Measurements from ENCODE around the gene POLR1B.
"Not testable (repeated sequence)": the region's sequence is repeated elsewhere in the genome, so short reads cannot be mapped to it uniquely, and the experiment has no call there.

POLR1B gene

DNA sequence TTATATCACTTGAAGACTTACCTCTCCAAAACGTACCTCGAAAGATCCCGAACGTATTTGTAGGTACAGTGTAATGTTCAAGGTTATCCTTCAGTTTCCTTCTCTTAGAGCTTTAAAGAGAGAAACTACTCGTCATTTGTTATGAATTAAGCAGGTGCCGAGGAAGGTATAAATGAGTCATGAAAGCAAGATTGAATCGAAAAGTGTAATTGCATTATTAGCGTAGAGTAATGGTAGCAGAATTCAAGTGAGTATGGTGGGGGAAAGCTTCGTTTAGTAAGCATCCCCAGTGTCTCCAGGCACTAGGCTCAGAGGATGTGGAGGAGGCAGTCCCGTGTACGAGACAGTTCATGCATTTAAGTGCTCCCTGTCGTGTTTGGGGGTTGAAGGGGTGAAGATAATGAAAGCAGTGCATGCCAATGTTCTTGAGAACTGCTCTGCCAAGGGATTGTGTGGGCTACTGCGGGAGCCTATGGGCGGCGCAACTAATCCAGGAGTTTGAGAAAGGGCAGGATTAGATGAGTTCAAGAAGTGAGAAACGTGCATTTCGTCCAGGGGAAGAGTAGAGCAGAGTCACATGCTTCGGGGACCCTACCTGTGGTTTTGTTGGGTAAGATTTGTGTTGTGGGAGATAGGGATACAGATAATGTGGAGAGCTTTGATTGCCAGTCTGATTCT lies 858 bp downstream of the POLR1B start:
- TF ChIP-seq POLR2AphosphoS5 (IDR thresholded peaks at IDR 0.05; ENCODE audit: low read depth, low read length) (no peak), POLR2A (IDR thresholded peaks at IDR 0.05; ENCODE audit: low read depth, low read length) (no peak), TAF1 (IDR thresholded peaks at IDR 0.05; ENCODE audit: borderline replicate concordance, low read depth, low read length) (no peak)
- peak; percentile 68 for FAIRE-seq
- no peak for DNase-seq (ENCODE audit: insufficient read length)

DNA sequence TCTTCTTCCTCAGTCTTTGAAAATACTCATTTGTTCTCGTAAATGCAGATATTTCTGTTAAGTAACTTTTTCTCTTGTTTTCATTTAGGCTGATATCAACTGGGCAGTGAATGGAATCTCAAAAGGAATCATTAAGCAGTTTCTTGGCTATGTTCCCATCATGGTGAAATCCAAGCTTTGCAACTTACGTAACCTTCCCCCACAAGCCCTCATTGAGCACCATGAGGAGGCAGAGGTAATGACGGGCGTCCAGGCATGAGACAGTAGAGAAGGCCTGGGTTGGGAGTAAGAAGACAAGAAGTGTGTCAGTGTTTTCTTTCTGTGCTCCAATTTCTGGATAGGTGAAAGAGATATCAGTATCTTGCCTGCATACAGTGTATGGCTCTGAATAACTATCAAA lies 5.1 kb downstream of the POLR1B start:
- FAIRE-seq (no peak), DNase-seq (ENCODE audit: insufficient read length) (no peak)
- TF ChIP-seq POLR2AphosphoS5 (IDR thresholded peaks at IDR 0.05; ENCODE audit: low read depth, low read length) (no peak), TAF1 (IDR thresholded peaks at IDR 0.05; ENCODE audit: borderline replicate concordance, low read depth, low read length) (no peak), POLR2A (IDR thresholded peaks at IDR 0.05; ENCODE audit: low read depth, low read length) (no peak)

DNA sequence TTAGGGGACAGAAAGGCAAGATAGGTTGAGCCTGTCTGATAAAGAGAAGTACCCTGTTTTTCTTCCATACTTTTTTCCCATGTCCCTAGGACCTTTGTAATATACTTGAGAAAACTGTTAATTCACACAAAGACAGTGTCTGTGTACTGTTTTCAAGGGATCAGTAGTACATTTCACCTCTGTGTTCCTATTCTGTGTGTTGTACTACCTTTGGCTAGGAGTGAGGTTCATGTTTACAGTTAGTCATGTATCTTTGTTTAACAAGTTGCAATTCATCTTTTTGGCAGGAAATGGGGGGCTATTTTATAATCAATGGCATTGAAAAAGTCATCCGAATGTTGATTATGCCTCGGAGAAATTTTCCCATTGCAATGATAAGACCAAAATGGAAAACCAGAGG lies 6.7 kb downstream of the POLR1B start:
- no peak for FAIRE-seq

DNA sequence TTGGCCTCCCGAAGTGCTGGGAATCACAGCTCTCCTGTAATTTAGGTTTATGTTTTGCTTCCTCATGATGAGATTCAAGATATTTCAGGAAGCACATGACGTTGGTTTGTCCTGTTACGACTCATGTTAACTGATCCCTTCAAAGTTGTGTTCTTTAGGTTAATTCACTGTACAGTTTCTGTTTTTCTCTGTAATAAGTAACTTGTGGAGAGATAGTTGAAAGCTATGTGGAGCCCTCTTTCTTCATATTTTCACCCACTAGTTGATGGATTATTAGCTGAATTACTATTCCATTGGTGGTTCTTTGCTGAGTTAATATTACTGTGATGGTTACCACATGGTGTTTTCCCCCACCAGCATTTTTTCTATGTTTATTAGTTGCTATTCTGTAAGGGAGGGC lies 23.8 kb downstream of the POLR1B start:
- DNase-seq (ENCODE audit: insufficient read length) (no peak), FAIRE-seq (no peak)
- TF ChIP-seq TAF1 (IDR thresholded peaks at IDR 0.05; ENCODE audit: borderline replicate concordance, low read depth, low read length) (no peak), POLR2AphosphoS5 (IDR thresholded peaks at IDR 0.05; ENCODE audit: low read depth, low read length) (no peak), POLR2A (IDR thresholded peaks at IDR 0.05; ENCODE audit: low read depth, low read length) (no peak)

More for the DNA sequence above, 6.7 kb downstream of the POLR1B start:
- no peak for TF ChIP-seq POLR2AphosphoS5 (IDR thresholded peaks at IDR 0.05; ENCODE audit: low read depth, low read length)
- no peak for TF ChIP-seq TAF1 (IDR thresholded peaks at IDR 0.05; ENCODE audit: borderline replicate concordance, low read depth, low read length)
- no peak for TF ChIP-seq POLR2A (IDR thresholded peaks at IDR 0.05; ENCODE audit: low read depth, low read length)
- no peak for DNase-seq (ENCODE audit: insufficient read length)

DNA sequence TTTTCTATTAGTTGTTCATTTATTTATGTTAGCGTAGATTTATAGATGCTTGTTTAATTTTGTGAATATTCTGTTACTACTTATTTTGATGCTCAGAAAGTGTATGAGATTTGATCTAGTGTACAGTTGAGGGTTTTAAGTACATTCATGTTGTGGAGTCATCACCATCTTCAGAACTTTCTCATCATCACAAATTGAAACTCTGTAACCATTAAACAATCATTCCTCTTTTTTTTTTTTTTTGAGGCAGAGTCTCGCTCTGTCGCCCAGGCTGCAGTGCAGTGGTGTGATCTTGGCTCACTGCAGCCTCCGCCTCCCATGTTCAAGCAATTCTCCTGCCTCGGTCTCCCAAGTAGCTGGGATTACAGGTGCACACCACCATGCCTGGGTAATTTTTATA lies 24.2 kb downstream of the POLR1B start:
- DNase-seq (ENCODE audit: insufficient read length); FAIRE-seq: not testable (repeated sequence)

DNA sequence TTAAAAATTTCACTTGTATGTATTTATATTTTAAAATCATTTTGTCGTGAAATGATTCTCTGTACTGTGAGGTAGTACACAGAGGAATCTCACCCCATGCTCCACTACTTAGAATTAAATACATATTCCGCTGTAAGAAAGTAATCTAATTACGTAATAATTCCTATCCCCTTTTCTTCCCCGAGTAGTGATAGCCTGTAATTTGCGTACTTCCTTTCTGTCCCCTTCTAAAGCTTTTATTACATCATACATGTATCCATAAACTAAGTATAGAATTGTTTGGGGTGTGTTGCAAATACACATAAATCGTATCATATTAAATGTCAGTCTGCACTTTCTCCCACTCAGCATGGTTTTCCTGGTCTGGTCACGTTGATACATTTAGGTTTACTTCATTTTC lies 29.7 kb downstream of the POLR1B start:
- DNase-seq (ENCODE audit: insufficient read length) (no peak), FAIRE-seq (no peak)
- no peak for TF ChIP-seq TAF1 (IDR thresholded peaks at IDR 0.05; ENCODE audit: borderline replicate concordance, low read depth, low read length)
- no peak for TF ChIP-seq POLR2A (IDR thresholded peaks at IDR 0.05; ENCODE audit: low read depth, low read length)
- TF ChIP-seq POLR2AphosphoS5 (IDR thresholded peaks at IDR 0.05; ENCODE audit: low read depth, low read length): no peak

DNA sequence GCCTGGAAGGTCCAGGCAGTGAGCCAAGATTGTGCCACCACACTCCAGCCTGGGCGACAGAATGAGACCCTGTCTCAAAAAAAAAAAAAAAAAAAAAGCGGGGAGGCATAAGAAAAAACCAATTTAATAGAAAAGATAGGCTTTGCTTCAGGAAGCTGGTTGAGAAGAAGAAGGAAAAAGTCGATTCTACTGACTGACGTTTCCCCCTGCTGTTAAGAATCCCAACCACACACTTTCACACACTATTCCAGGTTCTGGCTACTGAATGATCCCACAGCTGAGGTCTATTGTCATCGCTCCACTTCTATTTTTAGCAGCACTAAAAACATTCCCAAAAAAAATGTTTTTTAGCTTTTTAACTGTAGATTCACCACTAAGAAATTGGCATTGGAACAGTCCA lies 35.5 kb downstream of the POLR1B start:
- FAIRE-seq: no peak
- no peak for DNase-seq (ENCODE audit: insufficient read length)
- TF ChIP-seq POLR2AphosphoS5 (IDR thresholded peaks at IDR 0.05; ENCODE audit: low read depth, low read length) (no peak), POLR2A (IDR thresholded peaks at IDR 0.05; ENCODE audit: low read depth, low read length) (no peak), TAF1 (IDR thresholded peaks at IDR 0.05; ENCODE audit: borderline replicate concordance, low read depth, low read length) (no peak)

DNA sequence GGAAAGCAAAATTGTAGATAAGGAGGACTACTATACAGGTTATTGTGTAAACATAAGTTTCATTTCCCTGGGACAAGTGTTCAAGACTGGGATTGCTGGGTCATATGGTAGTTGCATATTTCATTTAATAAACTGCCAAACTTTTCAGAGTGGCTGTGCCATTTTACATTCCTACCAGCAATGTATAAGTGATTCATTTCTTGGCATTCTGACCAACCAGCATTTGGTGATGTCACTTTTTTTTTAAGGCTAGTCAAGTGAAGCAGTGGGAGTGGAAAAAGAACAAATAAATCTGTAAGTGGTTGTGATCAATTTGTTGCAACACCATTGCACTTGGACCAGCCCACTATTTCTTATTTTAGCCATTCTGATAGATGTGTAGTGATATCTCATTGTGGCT lies 37.0 kb downstream of the POLR1B start:
- TF ChIP-seq POLR2A (IDR thresholded peaks at IDR 0.05; ENCODE audit: low read depth, low read length): no peak
- TF ChIP-seq POLR2AphosphoS5 (IDR thresholded peaks at IDR 0.05; ENCODE audit: low read depth, low read length): no peak
- no peak for TF ChIP-seq TAF1 (IDR thresholded peaks at IDR 0.05; ENCODE audit: borderline replicate concordance, low read depth, low read length)
- no peak for FAIRE-seq
- DNase-seq (ENCODE audit: insufficient read length): no peak

DNA sequence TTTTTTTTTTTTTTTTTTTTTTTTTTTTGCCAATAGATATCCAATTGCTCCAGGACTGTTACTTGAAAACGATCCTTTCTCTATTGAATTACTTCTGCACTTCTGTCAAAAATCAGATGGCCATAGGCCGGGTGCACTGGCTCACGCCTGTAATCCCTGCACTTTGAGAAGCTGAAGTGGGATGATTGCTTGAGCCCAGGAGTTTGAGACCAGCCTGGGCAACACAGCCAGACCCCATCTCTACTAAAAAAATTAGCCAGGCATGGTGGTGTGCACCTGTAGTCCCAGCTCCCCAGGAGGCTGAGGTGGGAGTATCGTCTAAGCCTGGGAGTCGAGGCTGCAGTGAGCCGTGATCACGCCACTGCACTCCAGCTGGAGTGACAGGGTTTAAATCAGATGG lies 37.8 kb downstream of the POLR1B start:
- TF ChIP-seq POLR2AphosphoS5 (IDR thresholded peaks at IDR 0.05; ENCODE audit: low read depth, low read length) (no peak), POLR2A (IDR thresholded peaks at IDR 0.05; ENCODE audit: low read depth, low read length) (no peak), TAF1 (IDR thresholded peaks at IDR 0.05; ENCODE audit: borderline replicate concordance, low read depth, low read length) (no peak)

DNA sequence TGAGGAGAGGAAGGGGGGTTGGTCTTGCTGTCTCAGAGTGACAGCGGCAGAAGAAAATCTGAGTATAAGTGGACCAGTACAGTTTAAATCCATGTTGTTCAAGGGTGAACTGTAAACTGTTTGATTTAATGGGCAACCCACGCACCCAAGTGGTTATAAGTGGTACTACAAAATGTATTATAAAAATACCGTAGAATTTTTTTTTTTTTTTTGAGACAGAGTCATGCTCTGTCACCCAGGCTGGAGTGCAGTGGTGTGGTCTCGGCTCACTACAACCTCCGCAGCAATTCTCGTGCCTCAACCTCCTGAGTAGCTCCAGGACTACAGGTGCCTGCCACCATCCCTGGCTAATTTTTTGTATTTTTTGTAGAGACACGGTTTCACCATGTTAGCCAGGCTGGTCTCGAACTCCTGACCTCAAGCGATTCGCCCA lies 40.1 kb downstream of the POLR1B start:
- DNase-seq (ENCODE audit: insufficient read length) (no peak), FAIRE-seq (peak; percentile 17)
- TF ChIP-seq POLR2AphosphoS5 (IDR thresholded peaks at IDR 0.05; ENCODE audit: low read depth, low read length) (no peak), POLR2A (IDR thresholded peaks at IDR 0.05; ENCODE audit: low read depth, low read length) (no peak), TAF1 (IDR thresholded peaks at IDR 0.05; ENCODE audit: borderline replicate concordance, low read depth, low read length) (no peak)

More for the DNA sequence above, 37.8 kb downstream of the POLR1B start:
- FAIRE-seq (no peak), DNase-seq (ENCODE audit: insufficient read length) (no peak)

DNA sequence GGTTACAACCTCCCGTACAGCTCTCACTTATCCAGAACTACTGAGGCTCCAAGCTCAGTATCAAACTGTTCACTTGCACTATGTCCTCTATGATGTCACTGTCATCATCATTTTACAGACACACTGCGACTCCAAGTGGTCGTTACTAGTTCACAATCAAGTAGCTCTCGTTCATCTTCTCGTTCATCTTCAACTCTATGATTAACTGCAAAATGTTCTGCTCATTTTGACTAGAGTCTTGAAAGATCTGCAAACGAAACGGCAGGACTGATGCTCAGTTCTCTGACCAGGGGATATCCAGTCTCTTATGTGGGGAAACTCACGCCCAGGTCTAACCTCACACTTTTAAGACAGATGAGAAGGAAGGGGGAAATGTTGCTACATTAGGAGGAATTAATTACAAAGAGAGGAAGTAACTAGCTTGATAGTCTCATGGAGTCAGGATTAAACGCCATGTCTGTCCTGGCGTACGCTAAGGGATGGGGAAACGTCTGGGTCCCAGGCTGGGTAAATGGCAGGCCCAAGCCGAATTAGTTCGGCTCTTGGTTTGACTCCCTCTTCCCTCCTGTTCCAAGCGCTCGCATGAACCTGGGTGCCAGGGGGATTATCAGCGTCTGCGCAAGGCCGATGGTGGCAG lies 41.4 kb downstream of the POLR1B start:
- FAIRE-seq (peak; percentile 60), DNase-seq (ENCODE audit: insufficient read length) (no peak)
- TF ChIP-seq POLR2AphosphoS5 (IDR thresholded peaks at IDR 0.05; ENCODE audit: low read depth, low read length) (no peak), POLR2A (IDR thresholded peaks at IDR 0.05; ENCODE audit: low read depth, low read length) (no peak), TAF1 (IDR thresholded peaks at IDR 0.05; ENCODE audit: borderline replicate concordance, low read depth, low read length) (no peak)

DNA sequence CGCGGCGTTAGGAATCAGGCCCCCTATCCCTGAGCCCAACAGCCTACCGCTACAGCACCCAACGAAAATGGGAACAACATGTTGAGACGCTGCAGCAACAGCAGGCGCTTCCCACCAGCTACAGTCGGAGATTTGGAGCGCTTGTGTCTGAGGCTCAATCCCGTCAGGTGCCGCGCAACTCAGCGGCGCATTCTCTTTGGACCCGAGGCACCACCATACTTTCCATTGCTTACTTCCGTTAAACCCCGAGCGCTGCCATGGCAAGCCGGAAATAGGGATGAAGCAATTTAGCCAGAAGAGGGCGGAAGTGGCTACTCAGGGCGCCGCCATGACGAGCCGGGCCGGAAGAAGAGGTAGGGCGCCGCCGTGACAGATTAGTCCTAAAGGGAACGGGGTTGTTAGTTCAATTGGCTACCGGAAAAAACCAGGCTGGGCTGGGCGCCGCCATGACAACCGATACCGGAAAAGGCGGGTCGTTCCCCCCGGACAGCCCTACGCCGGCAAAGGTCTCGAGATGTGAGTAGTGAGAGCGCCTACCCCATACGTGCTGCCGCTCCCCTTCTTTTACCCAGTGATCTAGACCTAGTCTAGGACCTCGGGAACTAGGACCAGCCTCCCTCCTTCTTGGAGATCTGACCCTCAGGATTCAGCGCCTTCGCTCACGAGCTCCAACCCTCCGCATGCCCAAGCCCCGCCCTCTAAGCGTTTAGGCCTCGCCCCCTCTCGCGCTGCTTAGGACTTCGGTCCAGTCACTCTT lies 42.0 kb downstream of the POLR1B start, which contains the start of gene CHCHD5:
CHCHD5 (plus strand) TSS at position 476 of the 757 bp plus-strand sequence; CDS start at position 515, 39 bp downstream.
- peak; percentile 77 for DNase-seq (ENCODE audit: insufficient read length)
- FAIRE-seq: peak; percentile 96
- peak; percentile 69; the same call in 1 of the 2 replicates for TF ChIP-seq TAF1 (IDR thresholded peaks at IDR 0.05; ENCODE audit: borderline replicate concordance, low read depth, low read length)
- peak; percentile 95 for TF ChIP-seq POLR2AphosphoS5 (IDR thresholded peaks at IDR 0.05; ENCODE audit: low read depth, low read length)
- TF ChIP-seq POLR2A (IDR thresholded peaks at IDR 0.05; ENCODE audit: low read depth, low read length): peak; percentile 86
